ENCODE data around the gene CSF2RB.

GRCh38 chr22:36870250-36870649, 43.2 kb upstream of the CSF2RB start:
- TF ChIP-seq, protein P1, sequence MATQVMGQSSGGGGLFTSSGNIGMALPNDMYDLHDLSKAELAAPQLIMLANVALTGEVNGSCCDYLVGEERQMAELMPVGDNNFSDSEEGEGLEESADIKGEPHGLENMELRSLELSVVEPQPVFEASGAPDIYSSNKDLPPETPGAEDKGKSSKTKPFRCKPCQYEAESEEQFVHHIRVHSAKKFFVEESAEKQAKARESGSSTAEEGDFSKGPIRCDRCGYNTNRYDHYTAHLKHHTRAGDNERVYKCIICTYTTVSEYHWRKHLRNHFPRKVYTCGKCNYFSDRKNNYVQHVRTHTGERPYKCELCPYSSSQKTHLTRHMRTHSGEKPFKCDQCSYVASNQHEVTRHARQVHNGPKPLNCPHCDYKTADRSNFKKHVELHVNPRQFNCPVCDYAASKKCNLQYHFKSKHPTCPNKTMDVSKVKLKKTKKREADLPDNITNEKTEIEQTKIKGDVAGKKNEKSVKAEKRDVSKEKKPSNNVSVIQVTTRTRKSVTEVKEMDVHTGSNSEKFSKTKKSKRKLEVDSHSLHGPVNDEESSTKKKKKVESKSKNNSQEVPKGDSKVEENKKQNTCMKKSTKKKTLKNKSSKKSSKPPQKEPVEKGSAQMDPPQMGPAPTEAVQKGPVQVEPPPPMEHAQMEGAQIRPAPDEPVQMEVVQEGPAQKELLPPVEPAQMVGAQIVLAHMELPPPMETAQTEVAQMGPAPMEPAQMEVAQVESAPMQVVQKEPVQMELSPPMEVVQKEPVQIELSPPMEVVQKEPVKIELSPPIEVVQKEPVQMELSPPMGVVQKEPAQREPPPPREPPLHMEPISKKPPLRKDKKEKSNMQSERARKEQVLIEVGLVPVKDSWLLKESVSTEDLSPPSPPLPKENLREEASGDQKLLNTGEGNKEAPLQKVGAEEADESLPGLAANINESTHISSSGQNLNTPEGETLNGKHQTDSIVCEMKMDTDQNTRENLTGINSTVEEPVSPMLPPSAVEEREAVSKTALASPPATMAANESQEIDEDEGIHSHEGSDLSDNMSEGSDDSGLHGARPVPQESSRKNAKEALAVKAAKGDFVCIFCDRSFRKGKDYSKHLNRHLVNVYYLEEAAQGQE (IDR thresholded peaks at IDR 0.05; ENCODE audit: insufficient read depth in 1 of 2, low read depth in 2 of 2, low read length in 2 of 2) = no peak
- TF ChIP-seq TAF1 (IDR thresholded peaks at IDR 0.05; ENCODE audit: borderline replicate concordance, insufficient read depth, low read length) = no peak
- no peak for TF ChIP-seq POLR2AphosphoS5 (IDR thresholded peaks at IDR 0.05; ENCODE audit: low read depth, low read length)
- no peak for TF ChIP-seq SIN3A (IDR thresholded peaks at IDR 0.05; ENCODE audit: borderline replicate concordance, insufficient read depth, low read length)
- TF ChIP-seq FOXP2 (optimal IDR thresholded peaks at IDR 0.05; ENCODE audit: borderline replicate concordance, extremely low read depth, extremely low read length, insufficient read depth) = no peak
